ENCODE results near the gene VWC2.

The VWC2 gene

GRCh38 chr7:49927631-49928030, 154.2 kb downstream of the VWC2 start:
- CTCF ChIA-PET = no interaction called here
- no peaks in the 10 kb centered on the region for H3K36me3 ChIP-seq (ENCODE audit: control insufficient read depth in 2 of 2, insufficient read depth in 1 of 2, low read length in 2 of 2)
- POLR2A ChIA-PET = no interaction called here
- TF ChIP-seq ZNF133 (tag by site-specific recombination; IDR thresholded peaks at IDR 0.05) = no peak
- no peak for TF ChIP-seq ZNF776 (tag by site-specific recombination; IDR thresholded peaks at IDR 0.05; ENCODE audit: borderline replicate concordance)
- no peak for TF ChIP-seq ZNF843 (tag by site-specific recombination; IDR thresholded peaks at IDR 0.05)
- TF ChIP-seq RBAK (tag by site-specific recombination; IDR thresholded peaks at IDR 0.05) = no peak
- no peak for TF ChIP-seq ZNF561 (tag by site-specific recombination; IDR thresholded peaks at IDR 0.05; ENCODE audit: borderline replicate concordance)
- no peak for TF ChIP-seq ZNF202 (tag by site-specific recombination; IDR thresholded peaks at IDR 0.05; ENCODE audit: borderline replicate concordance)
- TF ChIP-seq ZSCAN16 (tag by site-specific recombination; IDR thresholded peaks at IDR 0.05) = no peak
- TF ChIP-seq, protein P1, sequence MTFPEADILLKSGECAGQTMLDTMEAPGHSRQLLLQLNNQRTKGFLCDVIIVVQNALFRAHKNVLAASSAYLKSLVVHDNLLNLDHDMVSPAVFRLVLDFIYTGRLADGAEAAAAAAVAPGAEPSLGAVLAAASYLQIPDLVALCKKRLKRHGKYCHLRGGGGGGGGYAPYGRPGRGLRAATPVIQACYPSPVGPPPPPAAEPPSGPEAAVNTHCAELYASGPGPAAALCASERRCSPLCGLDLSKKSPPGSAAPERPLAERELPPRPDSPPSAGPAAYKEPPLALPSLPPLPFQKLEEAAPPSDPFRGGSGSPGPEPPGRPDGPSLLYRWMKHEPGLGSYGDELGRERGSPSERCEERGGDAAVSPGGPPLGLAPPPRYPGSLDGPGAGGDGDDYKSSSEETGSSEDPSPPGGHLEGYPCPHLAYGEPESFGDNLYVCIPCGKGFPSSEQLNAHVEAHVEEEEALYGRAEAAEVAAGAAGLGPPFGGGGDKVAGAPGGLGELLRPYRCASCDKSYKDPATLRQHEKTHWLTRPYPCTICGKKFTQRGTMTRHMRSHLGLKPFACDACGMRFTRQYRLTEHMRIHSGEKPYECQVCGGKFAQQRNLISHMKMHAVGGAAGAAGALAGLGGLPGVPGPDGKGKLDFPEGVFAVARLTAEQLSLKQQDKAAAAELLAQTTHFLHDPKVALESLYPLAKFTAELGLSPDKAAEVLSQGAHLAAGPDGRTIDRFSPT (tag by site-specific recombination; IDR thresholded peaks at IDR 0.05) = no peak
- no peak for TF ChIP-seq ZNF416 (tag by site-specific recombination; IDR thresholded peaks at IDR 0.05)
- TF ChIP-seq ZNF621 (tag by site-specific recombination; IDR thresholded peaks at IDR 0.05) = no peak
- TF ChIP-seq, protein P2, sequence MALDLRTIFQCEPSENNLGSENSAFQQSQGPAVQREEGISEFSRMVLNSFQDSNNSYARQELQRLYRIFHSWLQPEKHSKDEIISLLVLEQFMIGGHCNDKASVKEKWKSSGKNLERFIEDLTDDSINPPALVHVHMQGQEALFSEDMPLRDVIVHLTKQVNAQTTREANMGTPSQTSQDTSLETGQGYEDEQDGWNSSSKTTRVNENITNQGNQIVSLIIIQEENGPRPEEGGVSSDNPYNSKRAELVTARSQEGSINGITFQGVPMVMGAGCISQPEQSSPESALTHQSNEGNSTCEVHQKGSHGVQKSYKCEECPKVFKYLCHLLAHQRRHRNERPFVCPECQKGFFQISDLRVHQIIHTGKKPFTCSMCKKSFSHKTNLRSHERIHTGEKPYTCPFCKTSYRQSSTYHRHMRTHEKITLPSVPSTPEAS (tag by site-specific recombination; IDR thresholded peaks at IDR 0.05) = no peak
- no peak for TF ChIP-seq ZNF10 (tag by site-specific recombination; IDR thresholded peaks at IDR 0.05)
- TF ChIP-seq ZBTB20 (tag by site-specific recombination; IDR thresholded peaks at IDR 0.05) = no peak
- TF ChIP-seq ZNF514 (tag by site-specific recombination; IDR thresholded peaks at IDR 0.05) = no peak
- TF ChIP-seq ZNF112 (tag by site-specific recombination; IDR thresholded peaks at IDR 0.05) = no peak
- no peak overlapping the region for H3K27ac ChIP-seq (ENCODE audit: extremely low read depth, low read depth, low read length)
- no peaks in the 10 kb centered on the region for H3K9me3 ChIP-seq (ENCODE audit: control insufficient read depth, insufficient read depth, low read depth, low read length)
- H3K4me3 ChIP-seq (ENCODE audit: low read depth, low read length) = no peak overlapping the region
- no peaks in the 10 kb centered on the region for H3K4me1 ChIP-seq (ENCODE audit: control insufficient read depth, insufficient read depth, low read length)

DNA sequence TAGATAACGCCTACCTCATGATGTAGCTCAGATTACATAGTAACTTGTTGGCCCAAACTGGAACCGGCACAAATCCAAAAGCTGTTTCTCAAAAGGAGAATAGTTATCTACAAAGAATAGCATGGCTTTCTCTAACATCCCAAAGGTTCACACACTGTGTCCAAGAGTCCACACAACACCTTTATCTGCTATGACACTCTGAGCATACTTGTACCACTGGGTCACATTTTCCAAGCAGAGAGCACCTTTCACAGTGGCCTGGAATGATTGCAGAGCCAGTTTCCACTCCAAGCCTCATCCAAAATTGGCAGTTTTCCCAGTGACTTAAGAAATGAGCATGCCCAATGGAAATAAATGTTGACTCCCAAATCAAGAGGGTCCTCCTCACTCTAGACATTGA, 155.3 kb downstream of the VWC2 start:
- CTCF ChIA-PET = no interaction called here
- no peak overlapping the region for H3K27ac ChIP-seq (ENCODE audit: extremely low read depth, low read depth, low read length)
- TF ChIP-seq ZNF266 (tag by site-specific recombination; IDR thresholded peaks at IDR 0.05; ENCODE audit: low read depth) = no peak
- TF ChIP-seq INSM2 (tag by site-specific recombination; IDR thresholded peaks at IDR 0.05) = no peak
- TF ChIP-seq ZNF777 (tag by site-specific recombination; IDR thresholded peaks at IDR 0.05; ENCODE audit: borderline replicate concordance) = no peak
- no peak for TF ChIP-seq ZSCAN23 (tag by site-specific recombination; IDR thresholded peaks at IDR 0.05)
- TF ChIP-seq PRDM1 (tag by site-specific recombination; IDR thresholded peaks at IDR 0.05) = no peak
- TF ChIP-seq ZNF433 (tag by site-specific recombination; IDR thresholded peaks at IDR 0.05; ENCODE audit: low read depth) = no peak
- no peak for TF ChIP-seq ZNF426 (tag by site-specific recombination; IDR thresholded peaks at IDR 0.05)
- TF ChIP-seq, protein P3, sequence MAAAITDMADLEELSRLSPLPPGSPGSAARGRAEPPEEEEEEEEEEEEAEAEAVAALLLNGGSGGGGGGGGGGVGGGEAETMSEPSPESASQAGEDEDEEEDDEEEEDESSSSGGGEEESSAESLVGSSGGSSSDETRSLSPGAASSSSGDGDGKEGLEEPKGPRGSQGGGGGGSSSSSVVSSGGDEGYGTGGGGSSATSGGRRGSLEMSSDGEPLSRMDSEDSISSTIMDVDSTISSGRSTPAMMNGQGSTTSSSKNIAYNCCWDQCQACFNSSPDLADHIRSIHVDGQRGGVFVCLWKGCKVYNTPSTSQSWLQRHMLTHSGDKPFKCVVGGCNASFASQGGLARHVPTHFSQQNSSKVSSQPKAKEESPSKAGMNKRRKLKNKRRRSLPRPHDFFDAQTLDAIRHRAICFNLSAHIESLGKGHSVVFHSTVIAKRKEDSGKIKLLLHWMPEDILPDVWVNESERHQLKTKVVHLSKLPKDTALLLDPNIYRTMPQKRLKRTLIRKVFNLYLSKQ (tag by site-specific recombination; IDR thresholded peaks at IDR 0.05; ENCODE audit: borderline replicate concordance) = no peak
- TF ChIP-seq, protein P2 (tag by site-specific recombination; IDR thresholded peaks at IDR 0.05) = no peak
- TF ChIP-seq ZNF362 (tag by site-specific recombination; IDR thresholded peaks at IDR 0.05) = no peak
- POLR2A ChIA-PET = no interaction called here
- no peak overlapping the region for H3K4me3 ChIP-seq (ENCODE audit: low read depth, low read length)
- H3K36me3 ChIP-seq (ENCODE audit: control insufficient read depth in 2 of 2, insufficient read depth in 1 of 2, low read length in 2 of 2) = no peaks in the 10 kb centered on the region
- H3K9me3 ChIP-seq (ENCODE audit: control insufficient read depth, insufficient read depth, low read depth, low read length) = no peaks in the 10 kb centered on the region
- H3K4me1 ChIP-seq (ENCODE audit: control insufficient read depth, insufficient read depth, low read length) = no peaks in the 10 kb centered on the region

Data from HEK293 (cell line).